Measurements from ENCODE around the gene AOX1. TPM values are rescaled to one million over a fixed set of nuclear protein-coding genes. Genes with fewer than 3 reads are reported as not detected.

Gene AOX1
- total and polyA plus RNA-seq, 2 donors (not counting 1 experiment from before 2014, with no cell fraction given), result 0.18 TPM; not detected in 1

DNA sequence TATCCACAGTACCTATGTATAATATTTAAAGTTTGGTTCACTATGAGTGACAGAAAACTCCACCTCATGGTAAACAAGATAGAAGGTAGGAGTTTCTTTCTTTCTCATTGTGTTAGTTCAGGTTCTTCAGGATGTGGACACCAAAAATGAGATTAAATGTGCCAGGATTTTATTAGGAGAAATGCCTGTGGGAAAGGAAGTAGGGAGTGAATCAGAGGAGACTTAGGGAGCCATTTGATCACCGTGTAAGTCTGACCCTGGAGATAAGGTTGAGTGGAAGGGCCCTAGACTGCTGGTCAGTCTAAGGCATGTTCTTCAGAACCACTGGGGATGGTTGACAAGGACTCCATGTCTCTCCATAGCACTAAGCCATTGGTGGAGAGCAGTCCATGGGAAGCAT, 8.1 kb downstream of the AOX1 start:
- H3K9ac ChIP-seq (ENCODE audit: low read length), result no peak overlapping the region
- DNase-seq, result no peak
- no peaks in the 10 kb centered on the region for H4K20me1 ChIP-seq (ENCODE audit: control insufficient read depth, insufficient read depth, low read length, poor library complexity, severe bottlenecking)
- no peak for TF ChIP-seq EZH2 (IDR thresholded peaks at IDR 0.05; ENCODE audit: borderline replicate concordance, insufficient read depth, low read depth, low read length, poor library complexity, severe bottlenecking)
- TF ChIP-seq, protein P1, sequence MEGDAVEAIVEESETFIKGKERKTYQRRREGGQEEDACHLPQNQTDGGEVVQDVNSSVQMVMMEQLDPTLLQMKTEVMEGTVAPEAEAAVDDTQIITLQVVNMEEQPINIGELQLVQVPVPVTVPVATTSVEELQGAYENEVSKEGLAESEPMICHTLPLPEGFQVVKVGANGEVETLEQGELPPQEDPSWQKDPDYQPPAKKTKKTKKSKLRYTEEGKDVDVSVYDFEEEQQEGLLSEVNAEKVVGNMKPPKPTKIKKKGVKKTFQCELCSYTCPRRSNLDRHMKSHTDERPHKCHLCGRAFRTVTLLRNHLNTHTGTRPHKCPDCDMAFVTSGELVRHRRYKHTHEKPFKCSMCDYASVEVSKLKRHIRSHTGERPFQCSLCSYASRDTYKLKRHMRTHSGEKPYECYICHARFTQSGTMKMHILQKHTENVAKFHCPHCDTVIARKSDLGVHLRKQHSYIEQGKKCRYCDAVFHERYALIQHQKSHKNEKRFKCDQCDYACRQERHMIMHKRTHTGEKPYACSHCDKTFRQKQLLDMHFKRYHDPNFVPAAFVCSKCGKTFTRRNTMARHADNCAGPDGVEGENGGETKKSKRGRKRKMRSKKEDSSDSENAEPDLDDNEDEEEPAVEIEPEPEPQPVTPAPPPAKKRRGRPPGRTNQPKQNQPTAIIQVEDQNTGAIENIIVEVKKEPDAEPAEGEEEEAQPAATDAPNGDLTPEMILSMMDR (IDR thresholded peaks at IDR 0.05), result no peak
- WGBS (ENCODE audit: insufficient coverage), result no CpG with 5 or more reads among the region's 1 CpG
- no peak overlapping the region for H3K27ac ChIP-seq (ENCODE audit: low read length in 2 of 2)
- H3K9me3 Mint-ChIP-seq (ENCODE audit: insufficient read depth), result no peaks in the 10 kb centered on the region
- H3K27me3 Mint-ChIP-seq, result peaks cover 43% of the 10 kb centered on the region
- intact Hi-C loops (cut with micrococcal nuclease), result no loop called here
- CTCF ChIA-PET, result no interaction called here
- no peaks in the 10 kb centered on the region for H3K36me3 ChIP-seq (replicated peaks in 1 of 2; ENCODE audit: control extremely low read depth in 1 of 2, control insufficient read depth in 1 of 2, extremely low read depth in 1 of 2, insufficient read depth in 2 of 2, low read length in 1 of 2)
- no peak overlapping the region for H3K27ac Mint-ChIP-seq
- no peak overlapping the region for H3K4me2 ChIP-seq (replicated peaks; ENCODE audit: low read depth, low read length, poor library complexity, severe bottlenecking)
- no peak for ATAC-seq (ENCODE audit: low read depth)
- H3K4me3 ChIP-seq (ENCODE audit: control extremely low read depth in 1 of 5, extremely low read depth in 1 of 5, insufficient read depth in 1 of 5, low read depth in 2 of 5, low read length in 4 of 5), result no peak overlapping the region
- H3K79me2 ChIP-seq (ENCODE audit: control insufficient read depth, insufficient read depth, low read length), result no peaks in the 10 kb centered on the region
- no peaks in the 10 kb centered on the region for H3K9me3 ChIP-seq (ENCODE audit: control extremely low read depth in 1 of 3, control insufficient read depth in 2 of 3, insufficient read depth in 1 of 3, low read length in 2 of 3)
- no peak overlapping the region for H3K4me3 Mint-ChIP-seq
- H2AFZ ChIP-seq (ENCODE audit: insufficient read depth, low read depth, low read length, poor library complexity, severe bottlenecking), result no peak overlapping the region
- POLR2A ChIA-PET, result no interaction called here
- H3K4me1 ChIP-seq (ENCODE audit: control insufficient read depth in 2 of 2, insufficient read depth in 2 of 2, low read length in 2 of 2), result no peaks in the 10 kb centered on the region
- H3K4me1 Mint-ChIP-seq, result no peaks in the 10 kb centered on the region
- peaks cover 0 to 3% (median 0%) of the 10 kb centered on the region in 4 experiments for H3K27me3 ChIP-seq (replicated peaks in 1 of 4; ENCODE audit: control extremely low read depth in 1 of 4, control insufficient read depth in 3 of 4, insufficient read depth in 4 of 4, low read length in 3 of 4)

DNA sequence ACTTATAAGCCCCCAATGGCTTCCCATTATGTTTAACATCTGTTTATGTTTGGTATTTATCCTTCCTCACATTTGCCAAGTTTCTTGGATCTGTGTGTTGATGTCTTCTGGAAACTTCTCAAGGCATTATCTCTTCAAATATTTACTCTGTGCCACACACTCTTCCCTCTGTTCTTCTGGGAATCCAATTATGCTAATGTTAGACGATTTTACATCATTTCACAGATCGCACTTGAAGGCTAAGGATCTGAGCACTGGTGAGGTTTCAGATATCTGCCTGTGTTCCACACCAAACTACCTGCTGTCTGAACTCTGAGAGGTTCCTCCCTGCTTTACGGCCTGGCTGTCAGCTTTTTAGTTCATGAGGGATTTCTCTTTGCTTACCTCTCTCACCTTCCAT, 10.1 kb downstream of the AOX1 start:
- Histone ChIP-seq H3K9me3 (ENCODE audit: control extremely low read depth in 1 of 3, control insufficient read depth in 2 of 3, insufficient read depth in 1 of 3, low read length in 2 of 3) (no peaks in the 10 kb centered on the region), H3K4me1 (ENCODE audit: control insufficient read depth in 2 of 2, insufficient read depth in 2 of 2, low read length in 2 of 2) (no peaks in the 10 kb centered on the region), H3K9ac (ENCODE audit: low read length) (no peak overlapping the region), H3K36me3 (replicated peaks in 1 of 2; ENCODE audit: control extremely low read depth in 1 of 2, control insufficient read depth in 1 of 2, extremely low read depth in 1 of 2, insufficient read depth in 2 of 2, low read length in 1 of 2) (no peaks in the 10 kb centered on the region), H3K4me3 (ENCODE audit: control extremely low read depth in 1 of 5, extremely low read depth in 1 of 5, insufficient read depth in 1 of 5, low read depth in 2 of 5, low read length in 4 of 5) (no peak overlapping the region), H3K79me2 (ENCODE audit: control insufficient read depth, insufficient read depth, low read length) (no peaks in the 10 kb centered on the region), H3K27ac (ENCODE audit: low read length in 2 of 2) (no peak overlapping the region), H3K27me3 (replicated peaks in 1 of 4; ENCODE audit: control extremely low read depth in 1 of 4, control insufficient read depth in 3 of 4, insufficient read depth in 4 of 4, low read length in 3 of 4) (peaks cover 0 to 3% (median 0%) of the 10 kb centered on the region in 4 experiments), H3K4me2 (replicated peaks; ENCODE audit: low read depth, low read length, poor library complexity, severe bottlenecking) (no peak overlapping the region), H2AFZ (ENCODE audit: insufficient read depth, low read depth, low read length, poor library complexity, severe bottlenecking) (no peak overlapping the region), H4K20me1 (ENCODE audit: control insufficient read depth, insufficient read depth, low read length, poor library complexity, severe bottlenecking) (no peaks in the 10 kb centered on the region)
- Mint-ChIP-seq H3K27ac (no peak overlapping the region), H3K4me3 (no peak overlapping the region), H3K9me3 (ENCODE audit: insufficient read depth) (no peaks in the 10 kb centered on the region), H3K27me3 (peaks cover 42% of the 10 kb centered on the region), H3K4me1 (no peaks in the 10 kb centered on the region)
- WGBS (ENCODE audit: insufficient coverage), result 92% methylated on average over 2 of the region's 3 CpGs
- ATAC-seq (ENCODE audit: low read depth), result no peak
- TF ChIP-seq, protein P1 (IDR thresholded peaks at IDR 0.05), result no peak
- no peak for TF ChIP-seq EZH2 (IDR thresholded peaks at IDR 0.05; ENCODE audit: borderline replicate concordance, insufficient read depth, low read depth, low read length, poor library complexity, severe bottlenecking)
- ChIA-PET POLR2A (no interaction called here), CTCF (no interaction called here)
- intact Hi-C loops (cut with micrococcal nuclease), result no loop called here
- no peak for DNase-seq

Data from B cell (primary cell).